IMR-90 (cell line): ENCODE results near the gene TEC. TPM values are rescaled to one million over a fixed set of nuclear protein-coding genes. Genes with fewer than 3 reads are reported as not detected.

ENCODE experiments used
- ATAC-seq: fragments of 200-7000 bp; cut with Tn5 transposase; 2 replicates; pipeline ENCODE4 v1.9.1; 2020; ENCODE audit warnings: low read depth, mild to moderate bottlenecking, moderate library complexity
- BruUV-seq: library from RNA; stranded (reverse); fragments of 400-500 nt; replicated peaks from 2 replicates; lab custom pipeline; 2021; lab: Mats Ljungman, UMichigan
- CTCF ChIA-PET: fragments of 300-600 bp; formaldehyde crosslinking; extraction: SDS; loops from one replicate; lab custom pipeline; 2021; ENCODE audit warnings: antibody characterized with exemption; lab: Yijun Ruan, JAX
- POLR2A ChIA-PET: fragments of 300-600 bp; sonication (Branson Sonifier 250); formaldehyde crosslinking; loops from one replicate; lab custom pipeline; 2022; ENCODE audit warnings: antibody characterized with exemption; ENCODE audit not compliant: unreplicated experiment; lab: Charles Lee
- DNase-seq: peaks from one replicate; pipeline ENCODE4 v3.0.0; 2013
- H2AFZ ChIP-seq: replicated peaks from 2 replicates; pipeline ENCODE3; 2013; ENCODE audit warnings: low read length, mild to moderate bottlenecking; ENCODE audit not compliant: poor library complexity
- H2AK5ac ChIP-seq: 2 replicates; pipeline ENCODE4 v1.6.1; 2013; ENCODE audit warnings: low read depth, low read length, inconsistent platforms
- H2AK9ac ChIP-seq: replicated peaks from 2 replicates; pipeline ENCODE3; 2013; ENCODE audit warnings: mild to moderate bottlenecking, low read depth, low read length, moderate library complexity; ENCODE audit not compliant: poor library complexity
- H2BK120ac ChIP-seq: 2 replicates; pipeline ENCODE4 v1.6.1; 2013; ENCODE audit warnings: low read depth, low read length, inconsistent platforms
- H2BK15ac ChIP-seq: 3 replicates; pipeline ENCODE4 v1.6.1; 2013; ENCODE audit warnings: low read depth, low read length, inconsistent platforms
- H2BK20ac ChIP-seq: 2 replicates; pipeline ENCODE4 v1.6.1; 2013; ENCODE audit warnings: low read depth, mild to moderate bottlenecking, inconsistent platforms, low read length, moderate library complexity
- H2BK5ac ChIP-seq: 2 replicates; pipeline ENCODE4 v1.6.1; 2013; ENCODE audit warnings: mild to moderate bottlenecking, low read depth, low read length, inconsistent platforms; ENCODE audit not compliant: poor library complexity, severe bottlenecking
- H3K14ac ChIP-seq: replicated peaks from 2 replicates; pipeline ENCODE4 v1.6.1; 2013; ENCODE audit warnings: low read depth, low read length, inconsistent platforms
- H3K18ac ChIP-seq: 2 replicates; pipeline ENCODE4 v1.6.1; 2013; ENCODE audit warnings: low read depth, low read length, control low read depth
- H3K23ac ChIP-seq: 2 replicates; pipeline ENCODE4 v1.6.1; 2013; ENCODE audit warnings: low read depth, low read length, inconsistent platforms
- H3K27ac ChIP-seq: 2 replicates; pipeline ENCODE4 v1.5.1; 2013; ENCODE audit warnings: mild to moderate bottlenecking, control low read depth, low read length; ENCODE audit not compliant: insufficient read depth
- H3K27me3 ChIP-seq: 2 replicates; pipeline ENCODE4 v1.6.1; 2013; ENCODE audit warnings: low read length; ENCODE audit not compliant: control insufficient read depth, insufficient read depth
- H3K36me3 ChIP-seq: 2 replicates; pipeline ENCODE4 v1.6.1; 2013; ENCODE audit warnings: low read length, mixed read lengths; ENCODE audit not compliant: control insufficient read depth, insufficient read depth
- H3K4ac ChIP-seq: 2 replicates; pipeline ENCODE4 v1.6.1; 2013; ENCODE audit warnings: low read depth, low read length, inconsistent platforms
- H3K4me1 ChIP-seq: 2 replicates; pipeline ENCODE4 v1.6.1; 2013; ENCODE audit warnings: low read length, mixed read lengths; ENCODE audit not compliant: control insufficient read depth, insufficient read depth
- H3K4me2 ChIP-seq: 2 replicates; pipeline ENCODE4 v1.6.1; 2013; ENCODE audit warnings: low read depth, mild to moderate bottlenecking, control low read depth, low read length, moderate library complexity
- H3K4me3 ChIP-seq: 2 replicates; pipeline ENCODE4 v1.5.1; 2013; ENCODE audit warnings: low read depth, mild to moderate bottlenecking, control low read depth, low read length, moderate library complexity; ENCODE audit not compliant: insufficient read depth
- H3K56ac ChIP-seq: 2 replicates; pipeline ENCODE4 v1.6.1; 2013; ENCODE audit warnings: low read length, inconsistent platforms; ENCODE audit not compliant: insufficient read depth; ENCODE audit errors: extremely low read depth
- H3K79me1 ChIP-seq, 2 experiments: 2 replicates each; pipeline ENCODE4 v1.6.1; 2013; ENCODE audit warnings: low read length in 2 of 2, inconsistent platforms in 1 of 2, low read depth in 1 of 2
- H3K9ac ChIP-seq: 2 replicates; pipeline ENCODE4 v1.6.1; 2013; ENCODE audit warnings: low read depth, low read length, control low read depth
- H3K9me1 ChIP-seq: 2 replicates; pipeline ENCODE4 v1.6.1; 2013; ENCODE audit warnings: low read length, inconsistent platforms; ENCODE audit not compliant: insufficient read depth
- H3K9me3 ChIP-seq: 2 replicates; pipeline ENCODE4 v1.6.1; 2013; ENCODE audit warnings: low read length; ENCODE audit not compliant: control insufficient read depth, insufficient read depth
- H4K20me1 ChIP-seq: 2 replicates; pipeline ENCODE4 v1.6.1; 2013; ENCODE audit warnings: low read length, inconsistent platforms; ENCODE audit not compliant: insufficient read depth
- H4K5ac ChIP-seq: 2 replicates; pipeline ENCODE4 v1.6.1; 2013; ENCODE audit warnings: mild to moderate bottlenecking, low read depth, low read length, control low read depth
- H4K8ac ChIP-seq, 2 experiments: 2 replicates each; pipeline ENCODE4 v1.6.1; 2013; ENCODE audit warnings: low read depth in 2 of 2, low read length in 2 of 2, control low read depth in 1 of 2, inconsistent platforms in 1 of 2
- H4K91ac ChIP-seq: 2 replicates; pipeline ENCODE4 v1.6.1; 2013; ENCODE audit warnings: low read depth, low read length, inconsistent platforms; ENCODE audit not compliant: insufficient read depth
- BHLHE40 ChIP-seq: fragments of 150-350 bp; IDR thresholded peaks from 2 replicates; pipeline ENCODE4 v1.6.1; 2016; ENCODE audit warnings: mild to moderate bottlenecking, low read depth, low read length
- CEBPB ChIP-seq: IDR thresholded peaks from 2 replicates; pipeline ENCODE4 v1.6.1; 2012; ENCODE audit warnings: low read depth, low read length, improper control_type of control experiment
- CHD1 ChIP-seq: IDR thresholded peaks from 2 replicates; pipeline ENCODE4 v1.6.1; 2012; ENCODE audit warnings: low read depth, low read length, improper control_type of control experiment
- FOS ChIP-seq: fragments of 150-350 bp; IDR thresholded peaks from 2 replicates; pipeline ENCODE4 v1.6.1; 2016; ENCODE audit warnings: low read depth, low read length
- MAFK ChIP-seq: IDR thresholded peaks from 2 replicates; pipeline ENCODE4 v1.6.1; 2012; ENCODE audit warnings: low read depth, low read length, improper control_type of control experiment
- MAZ ChIP-seq: IDR thresholded peaks from 2 replicates; pipeline ENCODE4 v1.6.1; 2012; ENCODE audit warnings: low read depth, mild to moderate bottlenecking, low read length, improper control_type of control experiment, moderate library complexity, borderline replicate concordance
- MXI1 ChIP-seq: IDR thresholded peaks from 2 replicates; pipeline ENCODE4 v1.6.1; 2012; ENCODE audit warnings: low read depth, mild to moderate bottlenecking, low read length, moderate library complexity, borderline replicate concordance
- NFE2L2 ChIP-seq: fragments of 150-350 bp; IDR thresholded peaks from 2 replicates; pipeline ENCODE4 v1.6.1; 2016; ENCODE audit warnings: low read depth, mild to moderate bottlenecking, low read length
- POLR2A ChIP-seq: IDR thresholded peaks from 2 replicates; pipeline ENCODE4 v1.6.1; 2012; ENCODE audit warnings: mild to moderate bottlenecking, low read depth, low read length
- RAD21 ChIP-seq: IDR thresholded peaks from 2 replicates; pipeline ENCODE4 v1.6.1; 2012; ENCODE audit warnings: low read length, improper control_type of control experiment
- RCOR1 ChIP-seq: IDR thresholded peaks from 2 replicates; pipeline ENCODE4 v1.6.1; 2012; ENCODE audit warnings: mild to moderate bottlenecking, low read length, improper control_type of control experiment; ENCODE audit not compliant: insufficient replicate concordance
- SMC3 ChIP-seq: fragments of 150-350 bp; IDR thresholded peaks from 2 replicates; pipeline ENCODE4 v1.6.1; 2016; ENCODE audit warnings: low read depth, mild to moderate bottlenecking, antibody characterized with exemption, low read length, moderate library complexity
- WGBS, 2 experiments: methylation state at CpG; one replicate each; pipeline versions ENCODE4 v1.1.5 to v1.1.7; 2013; ENCODE audit warnings: missing lambda C conversion rate in 2 of 2; ENCODE audit not compliant: insufficient read length in 1 of 2; ENCODE audit errors: extremely low coverage in 2 of 2; 5-methylcytosine and 5-hydroxymethylcytosine counted together
- dilution Hi-C: fragments of 300-500 bp; cut with HindIII; formaldehyde crosslinking; loops from one replicate; pipeline ENCODE4 v1.14.3; 2018; ENCODE audit warnings: low sequenced_read_pairs; ENCODE audit not compliant: unreplicated experiment
- in situ Hi-C: fragments of 300-500 bp; cut with MboI; formaldehyde crosslinking; loops from 3 replicates; pipeline ENCODE4 v1.14.3; 2019; ENCODE audit warnings: low sequenced_read_pairs, inconsistent platforms, mixed read lengths
- intact Hi-C: fragments of 100-400 bp; cut with micrococcal nuclease; formaldehyde crosslinking; loops from 2 replicates; pipeline ENCODE4 v1.10.0; 2022
- polyA plus RNA-seq, 3 experiments: library from polyadenylated mRNA; depleted of rRNA; stranded (reverse); fragments of >200 nt; gene quantifications; 2 replicates each; pipeline ENCODE4 v1.2.3, GENCODE V29; 2012; ENCODE audit warnings: low replicate concordance in 1 of 3
- total RNA-seq: library from RNA; depleted of rRNA; stranded (reverse); fragments of >200 nt; gene quantifications from 2 replicates; pipeline ENCODE4 v1.2.3, GENCODE V29; 2012
- TF ChIP-seq, protein P1 (sequence below): fragments of 150-350 bp; IDR thresholded peaks from 2 replicates; pipeline ENCODE4 v1.6.1; 2016; ENCODE audit warnings: low read depth, mild to moderate bottlenecking, low read length, moderate library complexity, borderline replicate concordance
- TF ChIP-seq, protein P2 (sequence below): conservative IDR thresholded peaks from 2 replicates; pipeline ENCODE4 v1.5.1; 2012; ENCODE audit warnings: mild to moderate bottlenecking, low read depth, low read length, improper control_type of control experiment
- TF ChIP-seq, protein P3 (sequence below): fragments of 150-350 bp; IDR thresholded peaks from 2 replicates; pipeline ENCODE4 v1.6.1; 2017; ENCODE audit warnings: mild to moderate bottlenecking, antibody characterized with exemption, low read length, low read depth

TEC gene
- total and polyA plus RNA-seq, 2 of the 4 experiments (the other 2 are of a cell fraction) = 0.39 to 0.54 TPM

DNA sequence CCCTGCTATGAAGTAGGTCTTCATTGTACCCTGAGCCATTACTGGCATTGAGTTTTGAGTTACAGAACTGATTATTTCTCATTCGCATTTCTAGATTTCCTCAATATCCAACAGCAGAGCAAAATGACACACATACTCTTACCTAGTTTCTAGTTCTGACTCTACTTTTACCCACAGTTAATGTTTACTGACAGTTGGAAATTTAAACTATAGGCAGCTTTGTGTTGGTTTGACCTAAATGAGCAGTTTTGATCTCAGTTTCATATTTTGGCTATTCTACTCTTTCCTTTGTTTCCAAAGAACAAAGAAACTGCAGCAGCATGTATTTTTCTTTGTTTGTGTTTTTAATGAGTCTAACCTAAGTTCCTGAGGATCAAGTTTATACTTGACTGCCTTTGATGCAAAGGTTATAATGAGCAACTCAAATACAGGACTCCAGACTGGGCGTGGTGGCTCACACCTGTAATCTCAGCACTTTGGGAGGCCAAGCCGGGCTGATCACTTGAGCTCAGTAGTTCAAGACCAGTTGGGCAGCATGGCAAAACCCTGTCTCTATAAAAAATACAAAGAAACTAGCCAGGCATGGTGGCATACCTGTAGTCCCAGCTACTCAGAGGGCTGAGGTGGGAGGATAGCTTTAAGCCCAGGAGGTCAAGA, 166.0 kb downstream of the TEC start:
- H3K9me1 ChIP-seq = no peaks in the 10 kb centered on the region
- WGBS, 2 experiments = no CpG with 5 or more reads among the region's 3 CpGs
- no peak overlapping the region for H2BK15ac ChIP-seq
- dilution Hi-C loops (no loop called here), intact Hi-C loops (no loop called here), in situ Hi-C loops (no loop called here)
- TF ChIP-seq SMC3 (no peak), RCOR1 (no peak), CHD1 (no peak), POLR2A (no peak), NFE2L2 (no peak), RAD21 (no peak), CEBPB (no peak), MAFK (no peak), BHLHE40 (no peak), FOS (no peak), MXI1 (no peak), MAZ (no peak)
- TF ChIP-seq, protein P1, sequence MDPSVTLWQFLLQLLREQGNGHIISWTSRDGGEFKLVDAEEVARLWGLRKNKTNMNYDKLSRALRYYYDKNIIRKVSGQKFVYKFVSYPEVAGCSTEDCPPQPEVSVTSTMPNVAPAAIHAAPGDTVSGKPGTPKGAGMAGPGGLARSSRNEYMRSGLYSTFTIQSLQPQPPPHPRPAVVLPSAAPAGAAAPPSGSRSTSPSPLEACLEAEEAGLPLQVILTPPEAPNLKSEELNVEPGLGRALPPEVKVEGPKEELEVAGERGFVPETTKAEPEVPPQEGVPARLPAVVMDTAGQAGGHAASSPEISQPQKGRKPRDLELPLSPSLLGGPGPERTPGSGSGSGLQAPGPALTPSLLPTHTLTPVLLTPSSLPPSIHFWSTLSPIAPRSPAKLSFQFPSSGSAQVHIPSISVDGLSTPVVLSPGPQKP = no peak
- TF ChIP-seq, protein P2, sequence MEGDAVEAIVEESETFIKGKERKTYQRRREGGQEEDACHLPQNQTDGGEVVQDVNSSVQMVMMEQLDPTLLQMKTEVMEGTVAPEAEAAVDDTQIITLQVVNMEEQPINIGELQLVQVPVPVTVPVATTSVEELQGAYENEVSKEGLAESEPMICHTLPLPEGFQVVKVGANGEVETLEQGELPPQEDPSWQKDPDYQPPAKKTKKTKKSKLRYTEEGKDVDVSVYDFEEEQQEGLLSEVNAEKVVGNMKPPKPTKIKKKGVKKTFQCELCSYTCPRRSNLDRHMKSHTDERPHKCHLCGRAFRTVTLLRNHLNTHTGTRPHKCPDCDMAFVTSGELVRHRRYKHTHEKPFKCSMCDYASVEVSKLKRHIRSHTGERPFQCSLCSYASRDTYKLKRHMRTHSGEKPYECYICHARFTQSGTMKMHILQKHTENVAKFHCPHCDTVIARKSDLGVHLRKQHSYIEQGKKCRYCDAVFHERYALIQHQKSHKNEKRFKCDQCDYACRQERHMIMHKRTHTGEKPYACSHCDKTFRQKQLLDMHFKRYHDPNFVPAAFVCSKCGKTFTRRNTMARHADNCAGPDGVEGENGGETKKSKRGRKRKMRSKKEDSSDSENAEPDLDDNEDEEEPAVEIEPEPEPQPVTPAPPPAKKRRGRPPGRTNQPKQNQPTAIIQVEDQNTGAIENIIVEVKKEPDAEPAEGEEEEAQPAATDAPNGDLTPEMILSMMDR = no peak
- TF ChIP-seq, protein P3, sequence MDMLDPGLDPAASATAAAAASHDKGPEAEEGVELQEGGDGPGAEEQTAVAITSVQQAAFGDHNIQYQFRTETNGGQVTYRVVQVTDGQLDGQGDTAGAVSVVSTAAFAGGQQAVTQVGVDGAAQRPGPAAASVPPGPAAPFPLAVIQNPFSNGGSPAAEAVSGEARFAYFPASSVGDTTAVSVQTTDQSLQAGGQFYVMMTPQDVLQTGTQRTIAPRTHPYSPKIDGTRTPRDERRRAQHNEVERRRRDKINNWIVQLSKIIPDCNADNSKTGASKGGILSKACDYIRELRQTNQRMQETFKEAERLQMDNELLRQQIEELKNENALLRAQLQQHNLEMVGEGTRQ = no peak
- H2BK20ac ChIP-seq = no peak overlapping the region
- H3K4me1 ChIP-seq = no peaks in the 10 kb centered on the region
- no peak overlapping the region for H3K9ac ChIP-seq
- H2AK9ac ChIP-seq = no peak overlapping the region
- DNase-seq (no peak), ATAC-seq (no peak)
- H3K27ac ChIP-seq = no peak overlapping the region
- H4K91ac ChIP-seq = no peak overlapping the region
- no peak overlapping the region for H3K14ac ChIP-seq
- H3K4me3 ChIP-seq = no peak overlapping the region
- H4K5ac ChIP-seq = no peak overlapping the region
- ChIA-PET POLR2A (no interaction called here), CTCF (no interaction called here)
- H3K23ac ChIP-seq = no peak overlapping the region
- H3K79me1 ChIP-seq = no peaks in the 10 kb centered on the region
- H2AK5ac ChIP-seq = no peak overlapping the region
- no peak overlapping the region for H2BK5ac ChIP-seq
- no peaks in the 10 kb centered on the region for H3K27me3 ChIP-seq
- H3K36me3 ChIP-seq = no peaks in the 10 kb centered on the region
- BruUV-seq = no TSS peak
- H3K4me2 ChIP-seq = no peak overlapping the region
- H3K4ac ChIP-seq = no peak overlapping the region
- H2BK120ac ChIP-seq = no peak overlapping the region
- no peak overlapping the region for H4K8ac ChIP-seq
- no peak overlapping the region for H3K56ac ChIP-seq
- H3K9me3 ChIP-seq = no peaks in the 10 kb centered on the region
- H2AFZ ChIP-seq = no peak overlapping the region
- H3K18ac ChIP-seq = no peak overlapping the region
- H4K20me1 ChIP-seq = no peaks in the 10 kb centered on the region
